K562 (cell line): ENCODE results near the gene SERTAD1. TPM values are rescaled to one million over a fixed set of nuclear protein-coding genes. Genes with fewer than 3 reads are reported as not detected.
A peak's percentile ranks its signal among the peaks of the same experiment; 100 is the strongest.

Source experiments
- ATAC-seq: fragments of 200-7000 bp; cut with Tn5 transposase; 3 replicates; pipeline ENCODE4 v1.9.1; 2020; ENCODE audit warnings: moderate library complexity
- BruUV-seq: library from RNA; stranded (reverse); fragments of 400-500 nt; replicated peaks from 2 replicates; lab custom pipeline; 2021; lab: Mats Ljungman, UMichigan
- CTCF ChIA-PET: fragments of 300-600 bp; formaldehyde crosslinking; extraction: SDS; loops from one replicate; lab custom pipeline; 2021; ENCODE audit warnings: low intra/inter-chr PET ratio; lab: Yijun Ruan, JAX
- POLR2A ChIA-PET: fragments of 300-600, 350-650 bp; sonication (Branson Sonifier 250); formaldehyde crosslinking; extraction: SDS; loops from one replicate; lab custom pipeline; 2021; ENCODE audit warnings: antibody characterized with exemption, inconsistent platforms; lab: Yijun Ruan, JAX
- DNase-seq, 4 experiments: peaks; one replicate each; pipeline versions ENCODE4 v3.0.0 to v3.0.0-alpha.2; 2011 to 2018; ENCODE audit warnings: low spot score in 3 of 4, mixed read lengths in 3 of 4; ENCODE audit errors: extremely low read depth in 1 of 4
- FAIRE-seq: peaks from 2 replicates; lab custom pipeline; 2011; peaks lifted over from hg19 to GRCh38; lab: Jason Lieb, UNC
- H2AFZ ChIP-seq: 2 replicates; pipeline ENCODE4 v1.6.0; 2011; ENCODE audit warnings: low read depth, low read length, control low read depth, inconsistent platforms
- H3K27ac ChIP-seq: fragments of 200-600 bp; 3 replicates; pipeline ENCODE4 v1.8.0; 2011; ENCODE audit warnings: low read depth, mild to moderate bottlenecking, control low read depth, inconsistent platforms, low read length, moderate library complexity, mixed read lengths; ENCODE audit errors: extremely low read depth
- H3K27me3 ChIP-seq, 2 experiments: fragments of 300-600 bp in 1 of 2; 2 replicates in 1 of 2; 3 replicates in 1 of 2; pipeline versions ENCODE4 v1.6.0 to v1.8.0; 2011; ENCODE audit warnings: inconsistent platforms in 2 of 2, low read length in 2 of 2, mild to moderate bottlenecking in 1 of 2, mixed read lengths in 1 of 2, moderate library complexity in 1 of 2; ENCODE audit not compliant: control insufficient read depth in 2 of 2, insufficient read depth in 2 of 2
- H3K36me3 ChIP-seq: fragments of 300-600 bp; 3 replicates; pipeline ENCODE4 v1.8.0; 2011; ENCODE audit warnings: mild to moderate bottlenecking, low read length, inconsistent platforms; ENCODE audit not compliant: control insufficient read depth, insufficient read depth
- H3K4me1 ChIP-seq, 2 experiments: fragments of 200-600 bp in 1 of 2; replicated peaks in 1 of 2; 2 replicates in 1 of 2; 3 replicates in 1 of 2; pipeline versions ENCODE4 v1.5.1 to v1.8.0; 2011; ENCODE audit warnings: inconsistent platforms in 2 of 2, low read length in 2 of 2, mild to moderate bottlenecking in 1 of 2, mixed read lengths in 1 of 2, moderate library complexity in 1 of 2; ENCODE audit not compliant: control insufficient read depth in 2 of 2, insufficient read depth in 2 of 2
- H3K4me2 ChIP-seq: 2 replicates; pipeline ENCODE4 v1.6.1; 2011; ENCODE audit warnings: low read length, control low read depth, inconsistent platforms, mixed read lengths; ENCODE audit not compliant: insufficient read depth
- H3K4me3 ChIP-seq: fragments of 200-600 bp; sonication (generic), shearing (Covaris generic); 2 replicates; pipeline ENCODE4 v1.5.1; 2016; ENCODE audit warnings: control low read depth, inconsistent platforms
- H3K79me2 ChIP-seq: fragments of 200-600 bp; 3 replicates; pipeline ENCODE4 v1.8.0; 2011; ENCODE audit warnings: low read length, inconsistent platforms; ENCODE audit not compliant: control insufficient read depth, insufficient read depth
- H3K9ac ChIP-seq, 2 experiments: 2 replicates each; pipeline versions ENCODE4 v1.6.0 to v1.6.1; 2011; ENCODE audit warnings: low read depth in 2 of 2, low read length in 2 of 2, control low read depth in 1 of 2, inconsistent platforms in 1 of 2, mild to moderate bottlenecking in 1 of 2, mixed read lengths in 1 of 2; ENCODE audit not compliant: insufficient read depth in 1 of 2
- H3K9me1 ChIP-seq: one replicate; pipeline ENCODE4 v1.6.0; 2011; ENCODE audit warnings: inconsistent platforms, mild to moderate bottlenecking, low read length, moderate library complexity; ENCODE audit not compliant: control insufficient read depth, insufficient read depth
- H3K9me3 ChIP-seq: replicated peaks from 2 replicates; pipeline ENCODE4 v1.5.1; 2011; ENCODE audit warnings: low read depth, low read length, inconsistent platforms; ENCODE audit not compliant: control insufficient read depth, insufficient read depth
- H4K20me1 ChIP-seq: replicated peaks from 2 replicates; pipeline ENCODE4 v1.6.1; 2011; ENCODE audit warnings: low read length, inconsistent platforms, mixed read lengths; ENCODE audit not compliant: control insufficient read depth, insufficient read depth
- CAMTA2 ChIP-seq: fragments of 250-450 bp; sonication (Bioruptor Pico); conservative IDR thresholded peaks from 2 replicates; pipeline ENCODE4 v1.5.1; 2022
- CC2D1A ChIP-seq: fragments of 450-650 bp; IDR thresholded peaks from 2 replicates; pipeline ENCODE4 v1.6.1; 2017; ENCODE audit warnings: mild to moderate bottlenecking
- POLR2G ChIP-seq: fragments of 200-400 bp; formaldehyde crosslinking; IDR thresholded peaks from 2 replicates; pipeline ENCODE4 v1.6.1; 2017; ENCODE audit warnings: low read depth, mild to moderate bottlenecking, antibody characterized with exemption, low read length, moderate library complexity
- ZNF121 ChIP-seq: sonication (generic); formaldehyde crosslinking; conservative IDR thresholded peaks from 2 replicates; pipeline ENCODE4 v1.8.0; 2022; ENCODE audit warnings: missing genetic modification reagents
- WGBS: fragments of 100-300 bp; shearing (Covaris generic); methylation state at CpG from one replicate; pipeline ENCODE4 v1.1.6; 2016; ENCODE audit warnings: low coverage, mixed read lengths; ENCODE audit not compliant: insufficient coverage; ENCODE audit errors: missing lambda C conversion rate; 5-methylcytosine and 5-hydroxymethylcytosine counted together
- in situ Hi-C: fragments of 300-500 bp; cut with MboI; formaldehyde crosslinking; loops from 4 replicates; pipeline ENCODE4 v1.15.0; 2018; ENCODE audit warnings: inconsistent platforms, mixed read lengths
- intact Hi-C: fragments of 100-400 bp; cut with micrococcal nuclease; formaldehyde crosslinking; loops from 2 replicates; pipeline ENCODE4 v1.14.2; 2022
- polyA plus RNA-seq, 8 experiments: library from polyadenylated mRNA; depleted of rRNA in 4 of 8; stranded (reverse) in 5 of 8; unstranded in 3 of 8; fragments of >200 nt; fragmentation: Nextera tagmentation in 2 of 8; fragmentation: Illumina TruSeq in 1 of 8; extraction: Ambion mirVana in 2 of 8; extraction: Trizol in 1 of 8; gene quantifications; 2 replicates each; pipeline versions ENCODE4 v1.2.1 to v1.2.3, GENCODE V29; 2011 to 2014; ENCODE audit warnings: inconsistent platforms in 1 of 8, missing spikeins in 1 of 8
- total RNA-seq, 7 experiments: library from RNA; depleted of rRNA in 6 of 7; stranded (reverse); fragments of >200 nt in 6 of 7; fragmentation: Illumina TruSeq in 2 of 7; extraction: Trizol in 2 of 7; gene quantifications; 2 replicates each; pipeline versions ENCODE4 v1.2.1 to v1.2.3, GENCODE V29; 2011 to 2021; ENCODE audit warnings: low replicate concordance in 1 of 7
- TF ChIP-seq, protein P1 (sequence below), 2 experiments: fragments of 450-650 bp; conservative IDR thresholded peaks; 2 replicates each; pipeline ENCODE4 v1.6.1; 2017; ENCODE audit warnings: mild to moderate bottlenecking in 2 of 2, moderate library complexity in 2 of 2

Gene SERTAD1
- total and polyA plus RNA-seq, 9 of the 15 experiments (the other 6 are each of a cell fraction or from before 2014, with no cell fraction given) = 0.15 to 8.7 (median 4.9) TPM

DNA sequence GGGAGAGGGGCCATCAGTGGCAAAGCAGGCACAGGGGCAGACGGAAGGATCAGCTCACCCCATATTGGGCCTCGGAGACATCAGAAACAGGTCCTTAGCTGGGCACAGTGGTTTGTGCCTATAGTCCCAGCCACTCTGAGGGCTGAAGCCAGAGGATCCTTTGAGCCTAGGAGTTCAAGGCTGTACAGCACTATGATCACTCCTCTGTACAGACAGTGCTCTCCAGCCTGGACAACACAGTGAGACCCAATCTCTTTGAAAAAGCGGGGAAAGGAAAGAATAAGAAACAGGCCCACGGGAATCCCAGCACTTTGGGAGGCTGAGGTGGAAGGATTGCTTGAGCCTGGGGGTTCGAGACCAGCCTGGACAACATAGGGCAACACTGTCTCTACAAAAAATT is 6.0 kb downstream of the SERTAD1 start:
- no peak overlapping the region for H3K4me2 ChIP-seq
- no peak overlapping the region for H2AFZ ChIP-seq
- no peak for DNase-seq
- H3K36me3 ChIP-seq = peaks cover 13% of the 10 kb centered on the region; the same call in 2 of the 3 replicates
- in situ Hi-C loops = no loop called here
- H3K9me1 ChIP-seq = no peaks in the 10 kb centered on the region
- no peak for ATAC-seq
- no peak for FAIRE-seq
- no peaks in the 10 kb centered on the region for H3K9me3 ChIP-seq
- no peak overlapping the region for H3K9ac ChIP-seq
- WGBS = 85% methylated on average over 5 of the region's 5 CpGs
- intact Hi-C loops = no loop called here
- H3K79me2 ChIP-seq = peaks cover 33% of the 10 kb centered on the region
- H3K4me1 ChIP-seq = peaks cover 30 to 56% of the 10 kb centered on the region in 2 experiments
- POLR2A ChIA-PET = interaction anchor here (0.5 to 5.7 kb wide), 5 partner anchors 9 to 773 kb away, joined by 3 to 34 read pairs (median 9); partner anchors contain the start of gene BLVRB
- TF ChIP-seq CC2D1A (no peak), POLR2G (no peak), CAMTA2 (CRISPR knock-in tag) (no peak), ZNF121 (CRISPR knock-in tag) (peak; percentile 97)
- TF ChIP-seq, protein P1, sequence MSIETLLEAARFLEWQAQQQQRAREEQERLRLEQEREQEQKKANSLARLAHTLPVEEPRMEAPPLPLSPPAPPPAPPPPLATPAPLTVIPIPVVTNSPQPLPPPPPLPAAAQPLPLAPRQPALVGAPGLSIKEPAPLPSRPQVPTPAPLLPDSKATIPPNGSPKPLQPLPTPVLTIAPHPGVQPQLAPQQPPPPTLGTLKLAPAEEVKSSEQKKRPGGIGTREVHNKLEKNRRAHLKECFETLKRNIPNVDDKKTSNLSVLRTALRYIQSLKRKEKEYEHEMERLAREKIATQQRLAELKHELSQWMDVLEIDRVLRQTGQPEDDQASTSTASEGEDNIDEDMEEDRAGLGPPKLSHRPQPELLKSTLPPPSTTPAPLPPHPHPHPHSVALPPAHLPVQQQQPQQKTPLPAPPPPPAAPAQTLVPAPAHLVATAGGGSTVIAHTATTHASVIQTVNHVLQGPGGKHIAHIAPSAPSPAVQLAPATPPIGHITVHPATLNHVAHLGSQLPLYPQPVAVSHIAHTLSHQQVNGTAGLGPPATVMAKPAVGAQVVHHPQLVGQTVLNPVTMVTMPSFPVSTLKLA (conservative IDR thresholded peaks at IDR 0.05) = no peak
- TF ChIP-seq, all 486 proteins: peak for 1
- H4K20me1 ChIP-seq = no peaks in the 10 kb centered on the region
- CTCF ChIA-PET = interaction anchor here (0.8 kb wide), 1 partner anchor 25 kb away, joined by 3 read pairs; the partner anchor contains the start of gene SERTAD3
- H3K4me3 ChIP-seq = no peak overlapping the region
- H3K27ac ChIP-seq = no peak overlapping the region
- BruUV-seq = no TSS peak
- H3K27me3 ChIP-seq = no peaks in the 10 kb centered on the region
